Measurements from ENCODE around the gene TMEM89. TPM values are rescaled to one million over a fixed set of nuclear protein-coding genes. Genes with fewer than 3 reads are reported as not detected.

Gene TMEM89
- total and polyA plus RNA-seq, 2 donors (not counting 1 experiment from before 2014, with no cell fraction given) = not detected

DNA sequence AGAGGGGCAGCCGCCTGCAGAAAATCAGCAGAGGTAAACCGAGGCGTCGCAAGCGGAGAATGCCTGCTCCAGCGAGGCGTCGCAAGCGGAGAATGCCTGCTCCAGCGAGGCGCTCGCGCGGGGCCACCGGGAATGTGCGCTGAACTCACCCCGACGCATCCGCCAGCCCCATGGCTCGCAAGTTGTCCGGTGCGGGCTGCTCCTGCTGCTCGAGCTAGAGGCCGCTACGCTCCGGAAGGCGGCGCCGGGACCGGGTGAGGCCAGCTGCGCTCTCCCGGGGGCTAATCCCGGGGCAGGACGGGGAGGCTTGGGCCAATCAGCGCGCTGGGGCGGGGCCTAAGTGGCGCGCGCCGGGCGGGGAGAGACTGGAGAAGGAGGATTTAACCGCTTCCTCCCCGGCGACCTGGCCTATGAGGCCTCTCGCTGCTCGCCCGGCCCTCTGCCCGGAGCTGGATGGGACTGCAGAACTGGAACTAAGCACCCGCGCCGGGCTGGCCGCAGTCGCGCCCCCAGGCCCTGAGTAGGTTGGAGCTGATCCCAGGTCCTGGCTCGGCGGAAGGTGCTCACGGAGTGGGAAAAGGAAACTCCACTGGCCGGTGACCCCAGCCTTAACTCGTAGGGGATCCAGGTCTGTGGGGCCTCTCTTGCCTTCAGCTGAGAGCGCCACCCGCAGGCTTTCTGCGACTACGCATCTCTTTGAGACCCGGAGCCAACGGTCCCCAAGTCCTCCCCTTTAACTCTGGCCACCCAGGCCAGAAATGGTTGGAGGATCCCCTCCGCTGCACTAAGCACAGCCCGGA is 13.9 kb upstream of the TMEM89 start, which contains the start of gene SLC26A6:
Gene SLC26A6, minus strand, starts transcription at position 240 of the 800 bp plus-strand sequence. Its CDS starts 68 bp downstream, at position 172.
- H3K4me2 ChIP-seq (replicated peaks; ENCODE audit: low read depth, low read length, poor library complexity, severe bottlenecking) = peak within 1 kb of the TSS; percentile 98
- H3K4me3 ChIP-seq (ENCODE audit: control extremely low read depth in 1 of 5, extremely low read depth in 1 of 5, insufficient read depth in 1 of 5, low read depth in 2 of 5, low read length in 4 of 5) = peak within 1 kb of the TSS; percentile 48 to 84 (median 77)
- peak within 1 kb of the TSS in 1 of 2 donors; percentile 49 for H3K27ac ChIP-seq (ENCODE audit: low read length in 2 of 2)
- H3K27me3 Mint-ChIP-seq = no peaks in the 10 kb centered on the region
- peak; percentile 89 for DNase-seq
- no peaks in the 10 kb centered on the region for H3K9me3 ChIP-seq (ENCODE audit: control extremely low read depth in 1 of 3, control insufficient read depth in 2 of 3, insufficient read depth in 1 of 3, low read length in 2 of 3)
- ATAC-seq (ENCODE audit: low read depth) = peak; percentile 98
- no peaks in the 10 kb centered on the region for H3K27me3 ChIP-seq (replicated peaks in 1 of 4; ENCODE audit: control extremely low read depth in 1 of 4, control insufficient read depth in 3 of 4, insufficient read depth in 4 of 4, low read length in 3 of 4)
- no peaks in the 10 kb centered on the region for H3K9me3 Mint-ChIP-seq (ENCODE audit: insufficient read depth)
- H3K4me1 ChIP-seq (ENCODE audit: control insufficient read depth in 2 of 2, insufficient read depth in 2 of 2, low read length in 2 of 2) = peaks cover 11 to 17% of the 10 kb centered on the region in 2 donors
- peak within 1 kb of the TSS; percentile 89 for H3K4me3 Mint-ChIP-seq
- H3K79me2 ChIP-seq (ENCODE audit: control insufficient read depth, insufficient read depth, low read length) = no peaks in the 10 kb centered on the region
- ChIA-PET POLR2A (interaction anchor here (0.6 to 1.2 kb wide), 3 partner anchors 22 to 459 kb away, joined by 3 to 9 read pairs (median 3); partner anchors contain the start of gene QRICH1), CTCF (interaction anchor here (0.9 to 1.8 kb wide), 6 partner anchors 21 to 235 kb away, joined by 3 to 7 read pairs (median 4); partner anchors contain the start of genes NCKIPSD and UQCRC1)
- H4K20me1 ChIP-seq (ENCODE audit: control insufficient read depth, insufficient read depth, low read length, poor library complexity, severe bottlenecking) = no peaks in the 10 kb centered on the region
- H3K36me3 ChIP-seq (replicated peaks in 1 of 2; ENCODE audit: control extremely low read depth in 1 of 2, control insufficient read depth in 1 of 2, extremely low read depth in 1 of 2, insufficient read depth in 2 of 2, low read length in 1 of 2) = no peaks in the 10 kb centered on the region
- intact Hi-C loops (cut with micrococcal nuclease) = loop anchor here (1.0 to 2.0 kb wide), 4 partner anchors 21 to 163 kb away; partner anchors contain the start of gene UQCRC1
- peaks cover 13% of the 10 kb centered on the region for H3K4me1 Mint-ChIP-seq
- TF ChIP-seq, protein P1, sequence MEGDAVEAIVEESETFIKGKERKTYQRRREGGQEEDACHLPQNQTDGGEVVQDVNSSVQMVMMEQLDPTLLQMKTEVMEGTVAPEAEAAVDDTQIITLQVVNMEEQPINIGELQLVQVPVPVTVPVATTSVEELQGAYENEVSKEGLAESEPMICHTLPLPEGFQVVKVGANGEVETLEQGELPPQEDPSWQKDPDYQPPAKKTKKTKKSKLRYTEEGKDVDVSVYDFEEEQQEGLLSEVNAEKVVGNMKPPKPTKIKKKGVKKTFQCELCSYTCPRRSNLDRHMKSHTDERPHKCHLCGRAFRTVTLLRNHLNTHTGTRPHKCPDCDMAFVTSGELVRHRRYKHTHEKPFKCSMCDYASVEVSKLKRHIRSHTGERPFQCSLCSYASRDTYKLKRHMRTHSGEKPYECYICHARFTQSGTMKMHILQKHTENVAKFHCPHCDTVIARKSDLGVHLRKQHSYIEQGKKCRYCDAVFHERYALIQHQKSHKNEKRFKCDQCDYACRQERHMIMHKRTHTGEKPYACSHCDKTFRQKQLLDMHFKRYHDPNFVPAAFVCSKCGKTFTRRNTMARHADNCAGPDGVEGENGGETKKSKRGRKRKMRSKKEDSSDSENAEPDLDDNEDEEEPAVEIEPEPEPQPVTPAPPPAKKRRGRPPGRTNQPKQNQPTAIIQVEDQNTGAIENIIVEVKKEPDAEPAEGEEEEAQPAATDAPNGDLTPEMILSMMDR (IDR thresholded peaks at IDR 0.05) = peak; percentile 28
- TF ChIP-seq EZH2 (IDR thresholded peaks at IDR 0.05; ENCODE audit: borderline replicate concordance, insufficient read depth, low read depth, low read length, poor library complexity, severe bottlenecking) = no peak
- peak within 1 kb of the TSS; percentile 80 for H3K9ac ChIP-seq (ENCODE audit: low read length)
- H2AFZ ChIP-seq (ENCODE audit: insufficient read depth, low read depth, low read length, poor library complexity, severe bottlenecking) = peak within 1 kb of the TSS; percentile 95
- peak within 1 kb of the TSS; percentile 61 for H3K27ac Mint-ChIP-seq
- WGBS (ENCODE audit: insufficient coverage) = under 1% methylated on average over 68 of the region's 68 CpGs
